ENCODE results near the gene C1QTNF1. TPM values are rescaled to one million over a fixed set of nuclear protein-coding genes. Genes with fewer than 3 reads are reported as not detected.

Gene C1QTNF1
- total and polyA plus RNA-seq, 2 donors (not counting 3 experiments of a cell fraction or from before 2014, with no cell fraction given), result 2.5 to 4.0 TPM

- H3K4me3 ChIP-seq (replicated peaks in 1 of 3; ENCODE audit: insufficient read depth in 1 of 3, low read depth in 1 of 3, low read length in 3 of 3), result no peak overlapping the region
- no peaks in the 10 kb centered on the region for H3K9me1 ChIP-seq (replicated peaks; ENCODE audit: control insufficient read depth, extremely low read depth, insufficient read depth, low read length)
- no peak for DNase-seq (ENCODE audit: low read depth, low spot score)
- peaks cover 0 to 6% of the 10 kb centered on the region in 2 experiments for H3K27me3 ChIP-seq (ENCODE audit: control insufficient read depth in 2 of 2, insufficient read depth in 2 of 2, low read length in 2 of 2)
- CTCF ChIA-PET, result interaction anchor here (0.8 to 8.6 kb wide), 5 partner anchors 7 to 25 kb away, joined by 3 to 91 read pairs (median 25); partner anchors contain the start of gene CANT1
- H3K36me3 ChIP-seq (ENCODE audit: control insufficient read depth in 2 of 2, extremely low read depth in 1 of 2, insufficient read depth in 2 of 2, low read length in 2 of 2), result no peaks in the 10 kb centered on the region
- POLR2A ChIA-PET, result no interaction called here
- no peaks in the 10 kb centered on the region for H3K9me3 ChIP-seq (replicated peaks; ENCODE audit: control insufficient read depth, insufficient read depth, low read length)
- no peak overlapping the region for H2AFZ ChIP-seq (ENCODE audit: low read depth, low read length)
- dilution Hi-C loops (cut with MboI; ENCODE audit: extremely low pct_ligation_motif_present, low sequenced_read_pairs) (no loop called here), intact Hi-C loops (cut with micrococcal nuclease) (no loop called here)
- BruUV-seq (replicated peaks), result no TSS peak
- no peak overlapping the region for H3K9ac ChIP-seq (replicated peaks; ENCODE audit: extremely low read depth, insufficient read depth, low read length)
- peaks cover 10% of the 10 kb centered on the region for H3K4me1 ChIP-seq (ENCODE audit: control insufficient read depth, extremely low read depth, insufficient read depth, low read length)
- no peak overlapping the region for H3K4me2 ChIP-seq (ENCODE audit: insufficient read depth, low read length)
- no peak for FAIRE-seq
- no peaks in the 10 kb centered on the region for H4K20me1 ChIP-seq (replicated peaks; ENCODE audit: control insufficient read depth, extremely low read depth, insufficient read depth, low read length)
- TF ChIP-seq FOS (IDR thresholded peaks at IDR 0.05; ENCODE audit: borderline replicate concordance, insufficient read depth, low read length) (no peak), EZH2 (IDR thresholded peaks at IDR 0.05; ENCODE audit: borderline replicate concordance, low read depth, low read length, severe bottlenecking) (no peak), JUN (IDR thresholded peaks at IDR 0.05; ENCODE audit: borderline replicate concordance, insufficient read depth, insufficient read length, low read depth) (no peak), MYC (IDR thresholded peaks at IDR 0.05; ENCODE audit: low read depth, low read length) (no peak), POLR2AphosphoS5 (IDR thresholded peaks at IDR 0.05; ENCODE audit: insufficient read depth, low read depth, low read length) (no peak), POLR2A (IDR thresholded peaks at IDR 0.05; ENCODE audit: low read depth, low read length) (no peak), CTCF (IDR thresholded peaks at IDR 0.05; ENCODE audit: extremely low read depth in 1 of 2, insufficient read depth in 1 of 2, low read depth in 1 of 2, low read length in 2 of 2) (no peak), GATA2 (IDR thresholded peaks at IDR 0.05; ENCODE audit: insufficient read depth, insufficient read length, low read depth, low read length) (no peak)
- TF ChIP-seq, protein P1, sequence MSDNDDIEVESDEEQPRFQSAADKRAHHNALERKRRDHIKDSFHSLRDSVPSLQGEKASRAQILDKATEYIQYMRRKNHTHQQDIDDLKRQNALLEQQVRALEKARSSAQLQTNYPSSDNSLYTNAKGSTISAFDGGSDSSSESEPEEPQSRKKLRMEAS (IDR thresholded peaks at IDR 0.05; ENCODE audit: insufficient read depth, insufficient read length), result no peak
- no peaks in the 10 kb centered on the region for H3K79me2 ChIP-seq (ENCODE audit: control insufficient read depth, insufficient read depth, low read length)
- no peak overlapping the region for H3K27ac ChIP-seq (ENCODE audit: insufficient read depth, low read depth, low read length)
Measured at GRCh38 chr17:79034931-79035485, 11.0 kb downstream of the C1QTNF1 start.
